MM.1S (cell line): ENCODE measurements around the gene KMT2E.

Experiments
- DNase-seq: peaks from one replicate; pipeline ENCODE4 v3.0.0-alpha.2; 2015
- H2AFZ ChIP-seq: fragments of 300-600 bp; sonication (generic); 2 replicates; pipeline ENCODE4 v1.6.0; 2016; ENCODE audit warnings: antibody characterized with exemption, low read length
- H3F3A ChIP-seq: fragments of 300-600 bp; sonication (generic); 2 replicates; pipeline ENCODE4 v1.6.1; 2016; ENCODE audit warnings: mild to moderate bottlenecking, antibody characterized with exemption, low read length, moderate library complexity, mixed read lengths; ENCODE audit not compliant: insufficient read depth
- H3K27ac ChIP-seq: fragments of 300-600 bp; sonication (generic); 2 replicates; pipeline ENCODE4 v1.5.1; 2016; ENCODE audit warnings: mild to moderate bottlenecking, low read length
- H3K27me3 ChIP-seq: fragments of 300-600 bp; sonication (generic); replicated peaks from 2 replicates; pipeline ENCODE4 v1.6.0; 2016; ENCODE audit warnings: low read length; ENCODE audit not compliant: insufficient read depth
- H3K36me3 ChIP-seq: fragments of 300-600 bp; sonication (generic); replicated peaks from 2 replicates; pipeline ENCODE4 v1.6.1; 2016; ENCODE audit warnings: mild to moderate bottlenecking, low read length, mixed read lengths; ENCODE audit not compliant: insufficient read depth
- H3K4me1 ChIP-seq: fragments of 300-600 bp; sonication (generic); 2 replicates; pipeline ENCODE4 v1.6.1; 2016; ENCODE audit warnings: low read length, mixed read lengths
- H3K4me2 ChIP-seq: fragments of 300-600 bp; sonication (generic); 2 replicates; pipeline ENCODE4 v1.6.0; 2016; ENCODE audit warnings: low read depth, low read length
- H3K4me3 ChIP-seq: fragments of 300-600 bp; sonication (generic); 2 replicates; pipeline ENCODE4 v1.5.1; 2016; ENCODE audit warnings: low read length, mixed read lengths
- H3K79me2 ChIP-seq: fragments of 300-600 bp; sonication (generic); 2 replicates; pipeline ENCODE4 v1.6.1; 2016; ENCODE audit warnings: mixed run types, low read length, mixed read lengths
- H3K9ac ChIP-seq: fragments of 300-600 bp; sonication (generic); 2 replicates; pipeline ENCODE4 v1.6.1; 2016; ENCODE audit warnings: low read length, mixed read lengths
- H3K9me2 ChIP-seq: fragments of 300-600 bp; sonication (generic); replicated peaks from 2 replicates; pipeline ENCODE4 v1.6.1; 2016; ENCODE audit warnings: mild to moderate bottlenecking, low read length, mixed read lengths; ENCODE audit not compliant: insufficient read depth
- H3K9me3 ChIP-seq: fragments of 300-600 bp; sonication (generic); replicated peaks from 2 replicates; pipeline ENCODE4 v1.6.1; 2016; ENCODE audit warnings: mild to moderate bottlenecking, low read length, mixed read lengths; ENCODE audit not compliant: insufficient read depth
- H4K20me1 ChIP-seq: fragments of 300-600 bp; sonication (generic); 2 replicates; pipeline ENCODE4 v1.6.1; 2016; ENCODE audit warnings: mild to moderate bottlenecking, low read length, moderate library complexity, mixed read lengths; ENCODE audit not compliant: insufficient read depth
- EZH2 ChIP-seq: fragments of 300-600 bp; sonication (generic); optimal IDR thresholded peaks from 2 replicates; pipeline ENCODE3; 2017; ENCODE audit warnings: low read depth, mild to moderate bottlenecking, antibody characterized with exemption, low read length, mixed read lengths
- EZH2phosphoT487 ChIP-seq: fragments of 300-600 bp; sonication (generic); IDR thresholded peaks from 2 replicates; pipeline ENCODE4 v1.6.1; 2018; ENCODE audit warnings: antibody characterized with exemption, low read length
- TF ChIP-seq, protein P1 (sequence below): fragments of 300-600 bp; sonication (generic); IDR thresholded peaks from 2 replicates; pipeline ENCODE4 v1.5.1; 2016; ENCODE audit warnings: antibody characterized with exemption, low read length, mixed read lengths

KMT2E gene

DNA sequence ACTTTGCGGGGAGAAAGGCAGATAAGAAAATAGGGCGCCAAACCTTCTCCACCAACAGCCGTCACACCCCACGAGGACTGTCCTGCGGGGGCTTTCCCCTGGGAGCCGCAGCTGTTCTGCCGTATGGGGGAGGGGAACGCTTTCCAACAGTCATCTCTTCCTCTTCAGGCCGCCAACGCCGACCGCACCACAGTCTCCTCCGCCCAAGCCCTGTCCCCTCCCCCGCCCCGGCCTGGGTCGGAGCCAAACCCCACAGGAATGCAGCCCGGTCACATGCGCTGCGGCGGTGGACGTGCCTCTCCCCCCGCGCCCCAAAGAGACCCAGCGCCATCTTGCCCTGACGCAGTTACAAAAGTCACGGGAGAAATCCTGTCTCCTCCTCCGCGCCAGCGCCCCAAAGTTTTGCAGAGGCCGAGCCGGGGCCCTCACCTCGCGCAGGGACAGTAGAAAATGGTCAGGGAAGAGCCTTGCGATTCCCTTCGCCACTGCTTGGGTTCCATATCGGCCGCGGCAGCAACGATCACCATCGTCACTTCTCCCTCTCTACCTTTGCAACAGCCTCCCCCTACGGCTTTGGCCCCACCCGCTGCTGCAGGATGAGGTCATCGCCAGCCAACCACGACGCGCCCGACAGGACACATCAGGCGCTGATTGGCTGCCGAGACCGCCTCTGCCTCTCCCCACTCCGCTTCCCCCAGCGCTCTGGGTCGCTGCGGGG lies 1.3 kb upstream of the KMT2E start:
- Histone ChIP-seq H2AFZ (no peak overlapping the region), H3K4me1 (peaks cover 17% of the 10 kb centered on the region), H3K79me2 (peaks cover 46% of the 10 kb centered on the region), H3K27ac (peak overlapping the region; percentile 98), H3K36me3 (peaks cover 12% of the 10 kb centered on the region; the same call in 1 of the 2 replicates), H3K27me3 (no peaks in the 10 kb centered on the region), H4K20me1 (peaks cover 6% of the 10 kb centered on the region; the same call in 1 of the 2 replicates), H3K4me3 (peak overlapping the region; percentile 95), H3K9ac (peak overlapping the region; percentile 99), H3F3A (peaks cover 35% of the 10 kb centered on the region), H3K4me2 (peak overlapping the region; percentile 91; the same call in 1 of the 2 replicates), H3K9me3 (no peaks in the 10 kb centered on the region), H3K9me2 (no peaks in the 10 kb centered on the region)
- DNase-seq, result peak; percentile 98
- TF ChIP-seq EZH2phosphoT487, result no peak
- TF ChIP-seq, protein P1, sequence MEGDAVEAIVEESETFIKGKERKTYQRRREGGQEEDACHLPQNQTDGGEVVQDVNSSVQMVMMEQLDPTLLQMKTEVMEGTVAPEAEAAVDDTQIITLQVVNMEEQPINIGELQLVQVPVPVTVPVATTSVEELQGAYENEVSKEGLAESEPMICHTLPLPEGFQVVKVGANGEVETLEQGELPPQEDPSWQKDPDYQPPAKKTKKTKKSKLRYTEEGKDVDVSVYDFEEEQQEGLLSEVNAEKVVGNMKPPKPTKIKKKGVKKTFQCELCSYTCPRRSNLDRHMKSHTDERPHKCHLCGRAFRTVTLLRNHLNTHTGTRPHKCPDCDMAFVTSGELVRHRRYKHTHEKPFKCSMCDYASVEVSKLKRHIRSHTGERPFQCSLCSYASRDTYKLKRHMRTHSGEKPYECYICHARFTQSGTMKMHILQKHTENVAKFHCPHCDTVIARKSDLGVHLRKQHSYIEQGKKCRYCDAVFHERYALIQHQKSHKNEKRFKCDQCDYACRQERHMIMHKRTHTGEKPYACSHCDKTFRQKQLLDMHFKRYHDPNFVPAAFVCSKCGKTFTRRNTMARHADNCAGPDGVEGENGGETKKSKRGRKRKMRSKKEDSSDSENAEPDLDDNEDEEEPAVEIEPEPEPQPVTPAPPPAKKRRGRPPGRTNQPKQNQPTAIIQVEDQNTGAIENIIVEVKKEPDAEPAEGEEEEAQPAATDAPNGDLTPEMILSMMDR, result no peak
- TF ChIP-seq EZH2, result no peak

DNA sequence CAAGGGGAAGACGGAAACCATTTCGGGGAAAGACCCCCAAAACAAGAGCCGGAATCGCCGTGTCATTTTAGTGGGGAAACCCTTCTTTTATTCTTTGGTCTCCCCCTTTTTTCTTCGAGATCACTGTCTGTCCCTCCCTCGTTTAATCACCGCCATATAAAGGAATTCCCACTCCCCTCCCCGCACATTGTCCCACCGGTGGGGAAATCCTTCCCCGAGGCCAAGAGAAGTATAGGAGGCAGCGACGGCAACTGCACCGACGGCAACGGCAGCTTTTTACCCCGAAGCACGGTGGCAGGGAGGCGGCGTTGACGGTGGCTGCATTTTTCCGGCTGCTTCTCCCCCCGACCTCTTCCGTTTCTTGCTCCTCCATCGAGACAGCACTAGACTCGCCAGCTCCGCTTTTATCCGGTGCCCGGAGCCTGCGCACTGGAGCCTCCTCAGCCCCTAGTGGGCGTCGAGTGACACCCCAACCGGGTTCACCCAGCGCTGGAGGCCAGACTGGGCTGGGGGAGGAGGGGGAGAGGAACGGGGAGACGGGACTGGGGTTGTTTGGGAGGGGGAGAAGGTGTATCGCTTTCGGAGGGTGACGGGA lies 687 bp upstream of the KMT2E start:
- H3K27ac ChIP-seq, result peak overlapping the region; percentile 98
- peaks cover 12% of the 10 kb centered on the region; the same call in 1 of the 2 replicates for H3K36me3 ChIP-seq
- H2AFZ ChIP-seq, result no peak overlapping the region
- no peaks in the 10 kb centered on the region for H3K9me3 ChIP-seq
- peak overlapping the region; percentile 99 for H3K9ac ChIP-seq
- H3K27me3 ChIP-seq, result no peaks in the 10 kb centered on the region
- peak; percentile 97 for DNase-seq
- peak overlapping the region; percentile 95 for H3K4me3 ChIP-seq
- no peaks in the 10 kb centered on the region for H3K9me2 ChIP-seq
- TF ChIP-seq EZH2phosphoT487, result no peak
- TF ChIP-seq, protein P1, result peak; percentile 59
- no peak for TF ChIP-seq EZH2
- peaks cover 38% of the 10 kb centered on the region for H3F3A ChIP-seq
- peak overlapping the region; percentile 84 for H3K4me2 ChIP-seq
- H3K79me2 ChIP-seq, result peaks cover 52% of the 10 kb centered on the region
- peaks cover 20% of the 10 kb centered on the region for H3K4me1 ChIP-seq
- peaks cover 12% of the 10 kb centered on the region; the same call in 1 of the 2 replicates for H4K20me1 ChIP-seq

DNA sequence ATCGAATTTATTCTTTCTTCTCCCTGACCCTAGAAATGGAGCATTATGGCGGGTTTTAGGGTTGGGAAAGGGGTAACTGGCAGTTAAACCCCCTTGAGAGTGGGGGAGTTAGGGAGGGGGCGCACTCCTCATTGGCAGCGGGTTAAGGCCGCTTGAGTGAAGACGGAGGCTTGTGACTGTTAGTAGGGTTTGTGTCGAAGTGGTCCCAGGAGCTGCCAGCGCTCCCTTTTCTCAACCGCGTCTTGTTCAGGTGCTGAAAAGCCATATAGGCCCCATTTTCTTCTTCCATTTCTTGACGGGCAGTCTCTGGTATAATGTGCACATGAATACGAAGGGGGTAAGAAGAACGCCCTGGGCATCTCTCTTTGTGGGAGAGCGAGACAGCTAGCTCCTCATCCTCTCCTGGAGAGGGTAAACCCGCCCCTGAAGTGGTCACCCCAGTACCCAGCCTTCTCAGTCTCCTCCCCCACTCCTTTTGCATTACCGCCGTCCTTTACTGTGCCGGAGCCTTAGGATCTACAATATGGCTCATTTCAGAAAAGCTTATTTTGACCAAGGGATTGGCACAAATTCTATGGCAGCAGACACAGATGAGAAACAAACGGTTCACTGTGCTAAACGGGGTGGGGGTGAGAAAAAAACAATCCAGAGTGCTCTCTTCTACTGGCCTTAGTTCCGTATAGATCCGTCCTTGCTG lies 836 bp downstream of the KMT2E start:
- Histone ChIP-seq H3K4me1 (peaks cover 27% of the 10 kb centered on the region), H2AFZ (no peak overlapping the region), H3K9me3 (no peaks in the 10 kb centered on the region), H3K27ac (peak overlapping the region; percentile 98), H3K79me2 (peaks cover 67% of the 10 kb centered on the region), H3F3A (peaks cover 38% of the 10 kb centered on the region), H3K27me3 (no peaks in the 10 kb centered on the region), H3K4me2 (peak overlapping the region; percentile 82), H3K4me3 (peak overlapping the region; percentile 95), H3K9ac (peak overlapping the region; percentile 99), H3K9me2 (no peaks in the 10 kb centered on the region), H3K36me3 (peaks cover 3% of the 10 kb centered on the region; the same call in 1 of the 2 replicates), H4K20me1 (peaks cover 25% of the 10 kb centered on the region; the same call in 1 of the 2 replicates)
- no peak for TF ChIP-seq EZH2
- TF ChIP-seq EZH2phosphoT487, result no peak
- TF ChIP-seq, protein P1, result no peak
- peak; percentile 78 for DNase-seq
